Coronary artery (tissue), 2 donors: Measurements from ENCODE around the gene SNRPA.
A peak's percentile ranks its signal among the peaks of the same experiment; 100 is the strongest.
"Not testable (repeated sequence)": the region's sequence is repeated elsewhere in the genome, so short reads cannot be mapped to it uniquely, and the experiment has no call there.

Source experiments
- DNase-seq: peaks from one replicate; pipeline ENCODE4 v3.0.0-alpha.2; 2017; ENCODE audit warnings: low spot score
- H3K27ac ChIP-seq, 2 donors: fragments of 200-600 bp; sonication (generic); one replicate each; pipeline ENCODE4 v1.5.1; 2016 to 2019
- H3K4me3 ChIP-seq: fragments of 200-600 bp; sonication (generic); 2 replicates; pipeline ENCODE4 v1.5.1; 2016; ENCODE audit warnings: mild to moderate bottlenecking, moderate library complexity
- TF ChIP-seq, protein P1 (sequence below): fragments of 200-600 bp; sonication (generic); IDR thresholded peaks from one replicate; pipeline ENCODE4 v1.5.1; 2019; ENCODE audit warnings: antibody characterized with exemption

SNRPA gene

DNA sequence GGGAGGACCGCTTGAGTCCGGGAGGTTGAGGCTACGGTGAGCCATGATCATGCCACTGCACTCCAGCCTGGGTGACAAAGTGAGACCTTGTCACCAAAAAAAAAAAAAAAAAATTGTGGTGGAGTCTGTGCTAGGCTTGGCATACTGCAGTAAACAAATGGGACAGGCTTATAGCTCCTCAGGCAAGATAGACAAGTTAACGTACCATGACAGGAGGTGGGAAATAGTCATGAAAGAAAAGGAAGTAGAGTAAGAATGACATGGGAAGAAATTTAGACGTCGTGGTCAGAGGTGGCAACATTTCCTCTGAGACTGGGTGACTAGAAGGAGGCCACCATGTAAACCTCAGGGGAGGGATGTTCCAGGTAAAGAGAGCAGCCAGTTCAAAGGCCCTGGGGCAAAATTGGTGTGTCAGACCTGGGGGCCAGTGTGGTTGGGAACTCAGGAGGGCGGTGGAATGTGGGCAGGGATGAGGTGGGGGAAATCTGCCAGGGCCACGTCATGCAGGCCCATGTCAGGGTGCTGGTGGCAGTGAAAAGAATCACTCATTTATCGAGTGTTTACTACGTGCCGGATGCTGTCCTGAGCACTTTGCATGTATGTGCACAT lies 5.6 kb downstream of the SNRPA start:
- DNase-seq, result no peak
- Histone ChIP-seq H3K27ac (no peak overlapping the region), H3K4me3 (no peak overlapping the region)
- TF ChIP-seq, protein P1, sequence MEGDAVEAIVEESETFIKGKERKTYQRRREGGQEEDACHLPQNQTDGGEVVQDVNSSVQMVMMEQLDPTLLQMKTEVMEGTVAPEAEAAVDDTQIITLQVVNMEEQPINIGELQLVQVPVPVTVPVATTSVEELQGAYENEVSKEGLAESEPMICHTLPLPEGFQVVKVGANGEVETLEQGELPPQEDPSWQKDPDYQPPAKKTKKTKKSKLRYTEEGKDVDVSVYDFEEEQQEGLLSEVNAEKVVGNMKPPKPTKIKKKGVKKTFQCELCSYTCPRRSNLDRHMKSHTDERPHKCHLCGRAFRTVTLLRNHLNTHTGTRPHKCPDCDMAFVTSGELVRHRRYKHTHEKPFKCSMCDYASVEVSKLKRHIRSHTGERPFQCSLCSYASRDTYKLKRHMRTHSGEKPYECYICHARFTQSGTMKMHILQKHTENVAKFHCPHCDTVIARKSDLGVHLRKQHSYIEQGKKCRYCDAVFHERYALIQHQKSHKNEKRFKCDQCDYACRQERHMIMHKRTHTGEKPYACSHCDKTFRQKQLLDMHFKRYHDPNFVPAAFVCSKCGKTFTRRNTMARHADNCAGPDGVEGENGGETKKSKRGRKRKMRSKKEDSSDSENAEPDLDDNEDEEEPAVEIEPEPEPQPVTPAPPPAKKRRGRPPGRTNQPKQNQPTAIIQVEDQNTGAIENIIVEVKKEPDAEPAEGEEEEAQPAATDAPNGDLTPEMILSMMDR, result no peak

DNA sequence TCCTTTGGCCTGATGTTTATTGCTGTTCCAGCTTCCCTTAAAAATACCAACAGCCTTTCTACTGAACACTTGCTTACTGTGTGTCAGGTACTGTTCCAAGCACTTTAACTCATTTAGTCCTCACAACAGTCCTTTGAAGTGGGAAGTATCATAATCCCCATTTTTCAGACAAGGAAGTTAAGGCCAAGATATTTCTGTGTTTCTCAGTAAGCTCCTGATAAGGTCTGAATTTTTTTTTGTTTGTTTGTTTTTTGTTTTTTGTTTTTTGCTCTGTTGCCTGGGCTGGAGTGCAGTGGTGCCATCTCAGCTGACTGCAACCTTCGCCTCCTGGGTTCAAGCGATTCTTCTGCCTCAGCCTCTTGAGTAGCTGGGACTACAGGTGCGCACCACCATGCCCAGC lies 7.5 kb downstream of the SNRPA start:
- DNase-seq, result no peak
- TF ChIP-seq, protein P1, result no peak
- Histone ChIP-seq H3K4me3 (no peak overlapping the region), H3K27ac (no peak overlapping the region)

DNA sequence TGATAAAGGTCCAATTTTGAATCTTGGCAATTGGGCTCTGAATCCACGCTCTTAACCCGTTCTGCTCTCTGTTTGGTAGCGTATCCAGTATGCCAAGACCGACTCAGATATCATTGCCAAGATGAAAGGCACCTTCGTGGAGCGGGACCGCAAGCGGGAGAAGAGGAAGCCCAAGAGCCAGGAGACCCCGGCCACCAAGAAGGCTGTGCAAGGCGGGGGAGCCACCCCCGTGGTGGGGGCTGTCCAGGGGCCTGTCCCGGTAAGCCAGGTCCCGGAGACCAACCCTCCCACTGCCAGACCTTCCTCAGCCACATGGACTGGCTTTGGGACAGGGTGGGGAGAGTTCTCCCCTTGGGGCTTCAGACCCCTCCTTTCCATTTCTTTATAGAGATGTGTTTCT lies 8.3 kb downstream of the SNRPA start:
- Histone ChIP-seq H3K27ac (no peak overlapping the region), H3K4me3 (no peak overlapping the region)
- no peak for DNase-seq
- TF ChIP-seq, protein P1, result no peak

DNA sequence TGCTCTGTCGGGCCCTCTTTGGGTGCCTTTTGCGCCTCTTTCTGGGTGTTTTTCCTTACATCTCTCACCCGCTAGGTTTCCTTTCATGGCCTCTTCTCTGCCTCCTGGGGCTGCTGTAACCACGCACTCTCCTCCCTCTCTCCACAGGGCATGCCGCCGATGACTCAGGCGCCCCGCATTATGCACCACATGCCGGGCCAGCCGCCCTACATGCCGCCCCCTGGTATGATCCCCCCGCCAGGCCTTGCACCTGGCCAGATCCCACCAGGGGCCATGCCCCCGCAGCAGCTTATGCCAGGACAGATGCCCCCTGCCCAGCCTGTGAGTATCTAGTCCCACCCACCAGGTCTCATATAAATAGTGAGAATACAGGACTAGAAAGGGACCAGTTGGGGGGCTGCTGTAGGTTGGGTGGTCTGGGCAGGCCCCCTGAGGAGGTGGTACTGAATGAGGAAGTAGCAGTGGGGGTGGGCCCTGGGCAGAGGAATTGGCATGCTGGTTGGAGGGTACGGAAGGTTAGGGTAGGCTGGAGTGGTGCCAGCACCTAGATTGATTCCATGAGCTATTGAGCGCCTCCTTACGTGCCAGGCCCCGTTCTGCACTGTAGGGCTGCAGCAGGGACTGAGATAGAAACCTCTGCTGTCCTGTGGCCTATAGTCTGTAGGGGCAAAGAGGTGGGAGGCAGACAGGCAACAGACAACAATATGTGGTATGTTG lies 11.9 kb downstream of the SNRPA start:
- Histone ChIP-seq H3K27ac (no peak overlapping the region), H3K4me3 (no peak overlapping the region)
- DNase-seq, result no peak
- TF ChIP-seq, protein P1, result no peak

DNA sequence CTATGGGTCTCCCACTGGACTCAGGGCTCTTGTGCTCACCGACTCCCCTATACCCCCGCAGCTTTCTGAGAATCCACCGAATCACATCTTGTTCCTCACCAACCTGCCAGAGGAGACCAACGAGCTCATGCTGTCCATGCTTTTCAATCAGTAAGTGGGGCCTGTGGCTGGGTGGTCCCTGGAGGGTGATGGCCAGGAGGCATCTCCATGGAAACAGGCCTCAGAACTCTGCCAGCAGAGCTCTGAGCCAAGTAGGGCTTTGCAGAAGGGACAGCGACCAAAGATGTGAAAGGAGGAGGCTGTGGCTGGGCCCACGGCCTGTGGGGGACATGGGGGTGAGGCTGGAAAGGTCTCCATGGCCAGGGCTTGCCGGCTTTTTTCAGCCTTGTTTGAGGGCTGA lies 12.5 kb downstream of the SNRPA start:
- DNase-seq, result no peak
- TF ChIP-seq, protein P1, result no peak
- peak overlapping the region in 1 of 2 donors; percentile 4 for H3K27ac ChIP-seq
- H3K4me3 ChIP-seq, result no peak overlapping the region

DNA sequence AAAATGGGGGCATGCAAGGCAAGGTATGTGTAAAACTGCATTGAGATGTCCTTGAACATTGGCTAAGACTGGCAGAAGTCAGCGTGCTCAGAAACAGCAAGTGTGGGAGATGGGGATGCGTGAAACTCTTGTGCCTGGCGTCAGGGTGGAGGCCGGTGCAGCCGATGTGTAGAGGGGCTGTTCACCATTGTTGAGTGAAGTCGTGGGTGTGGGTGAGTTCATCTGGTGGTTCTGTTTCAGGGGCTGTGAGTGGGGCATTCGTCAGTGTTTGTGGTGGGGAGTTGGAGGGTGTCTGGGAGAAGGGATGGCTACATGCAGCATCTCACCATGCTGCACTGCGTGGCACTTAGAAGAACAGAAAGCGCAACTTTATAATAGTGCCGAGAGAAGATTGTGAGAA lies 13.0 kb downstream of the SNRPA start:
- Histone ChIP-seq H3K4me3 (no peak overlapping the region), H3K27ac (no peak overlapping the region)
- TF ChIP-seq, protein P1, result no peak
- DNase-seq, result no peak

DNA sequence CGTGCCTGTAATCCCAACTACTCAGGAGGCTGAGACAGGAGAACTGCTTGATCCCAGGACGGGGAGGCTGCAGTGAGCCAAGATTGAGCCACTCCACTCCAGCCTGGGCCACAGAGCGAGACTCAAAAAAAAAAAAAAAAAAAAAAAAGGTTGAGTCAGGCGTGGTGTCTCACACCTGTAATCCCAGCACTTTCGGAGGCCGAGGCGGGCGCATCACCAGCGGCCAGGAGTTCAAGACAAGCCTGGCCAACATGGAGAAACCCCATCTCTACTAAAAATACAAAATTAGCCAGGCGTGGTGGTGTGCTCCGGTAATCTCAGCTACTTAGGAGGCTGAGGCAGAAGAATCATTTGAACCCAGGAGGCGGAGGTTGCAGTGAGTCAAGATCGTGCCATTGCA lies 15.4 kb downstream of the SNRPA start:
- not testable (repeated sequence) for H3K27ac ChIP-seq, H3K4me3 ChIP-seq, DNase-seq
